Upper lobe of left lung (tissue), 6 donors: ENCODE results near the gene ADK. TPM values are rescaled to one million over a fixed set of nuclear protein-coding genes. Genes with fewer than 3 reads are reported as not detected.

ENCODE experiments used
- ATAC-seq, 2 donors: fragments of 200-7000 bp; cut with Tn5 transposase; one replicate each; pipeline ENCODE4 v1.9.1; 2022; ENCODE audit warnings: mild to moderate bottlenecking in 2 of 2, moderate library complexity in 2 of 2; ENCODE audit not compliant: low FRiP score in 2 of 2
- DNase-seq, 2 donors: peaks; one replicate each; pipeline ENCODE4 v3.0.0-alpha.2; 2019 to 2020
- H3K27ac ChIP-seq, 4 donors: fragments of 200-600 bp; sonication (generic); one replicate each; pipeline ENCODE4 v1.5.1; 2016 to 2019
- H3K27me3 ChIP-seq, 4 donors: fragments of 200-600 bp; sonication (generic); one replicate each; pipeline ENCODE4 v1.5.1; 2017 to 2019
- H3K36me3 ChIP-seq, 4 donors: fragments of 200-600 bp; sonication (generic); one replicate each; pipeline ENCODE4 v1.5.1; 2016 to 2019
- H3K4me1 ChIP-seq, 4 donors: fragments of 200-600 bp; sonication (generic); one replicate each; pipeline ENCODE4 v1.5.1; 2018 to 2019
- H3K4me3 ChIP-seq, 4 donors: fragments of 200-600 bp; sonication (generic); one replicate each; pipeline ENCODE4 v1.5.1; 2017 to 2019; ENCODE audit warnings: mild to moderate bottlenecking in 2 of 4, moderate library complexity in 1 of 4
- H3K9me3 ChIP-seq, 4 donors: fragments of 200-600 bp; sonication (generic); one replicate each; pipeline ENCODE4 v1.5.1; 2018 to 2019
- EP300 ChIP-seq, 4 donors: sonication (generic); formaldehyde crosslinking; IDR thresholded peaks; one replicate each; pipeline ENCODE4 v1.5.1; 2017; ENCODE audit warnings: antibody characterized with exemption in 4 of 4, control low read depth in 2 of 4
- POLR2A ChIP-seq, 4 donors: fragments of 450-650 bp; IDR thresholded peaks; one replicate each; pipeline ENCODE4 v1.5.1; 2016 to 2017; ENCODE audit warnings: antibody characterized with exemption in 4 of 4, mild to moderate bottlenecking in 2 of 4
- POLR2AphosphoS5 ChIP-seq, 2 donors: sonication (generic); formaldehyde crosslinking; IDR thresholded peaks; one replicate each; pipeline ENCODE4 v1.5.1; 2017; ENCODE audit warnings: antibody characterized with exemption in 2 of 2
- WGBS, 2 donors: methylation state at CpG; one replicate each; pipeline ENCODE4 v1.1.5; 2017 to 2018; 5-methylcytosine and 5-hydroxymethylcytosine counted together
- total RNA-seq, 6 donors: library from RNA; depleted of rRNA in 4 of 6; stranded (reverse); fragments of >200 nt in 4 of 6; gene quantifications; one replicate each; pipeline versions ENCODE4 v1.1.0 to v1.2.1, GENCODE V29; 2016 to 2021
- TF ChIP-seq, protein P1 (sequence below), 6 experiments: fragments of 450-650 bp in 4 of 6; fragments of 200-600 bp in 2 of 6; sonication (generic) in 2 of 6; IDR thresholded peaks; one replicate each; pipeline ENCODE4 v1.5.1; 2016 to 2019; ENCODE audit warnings: antibody characterized with exemption in 6 of 6
- donor health status: DM: no; HTN: no; CAD: no; lungs with moderate emphysema.
- donor health status: DM: no; HTN: yes; CAD: no; lungs with severe emphysema.

Gene ADK
- total RNA-seq, 6 donors from 2014 or later = 27.9 to 123 (median 48.1) TPM

DNA sequence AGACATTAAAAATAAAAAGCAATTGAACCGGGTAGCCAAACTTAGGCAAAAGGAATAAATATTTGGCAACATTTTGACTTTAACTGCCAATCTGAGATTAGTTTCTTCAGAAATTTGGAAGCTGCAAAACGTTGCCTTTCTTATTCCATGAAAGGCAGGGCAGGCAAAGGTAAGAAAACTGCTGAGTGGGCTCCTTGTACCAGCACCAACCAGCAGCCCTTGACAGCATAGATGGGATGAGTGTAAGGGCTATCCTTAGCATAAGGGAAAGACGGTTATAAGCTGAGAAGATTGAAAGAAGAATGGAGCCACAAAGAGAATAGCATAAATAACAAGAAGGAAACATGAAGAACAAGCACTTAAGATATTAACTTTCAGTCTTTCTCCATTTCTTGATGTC is 29.0 kb upstream of the ADK start:
- peak overlapping the region in 1 of 4 donors; percentile 28 for H3K27ac ChIP-seq
- peaks cover 41 to 99% (median 74%) of the 10 kb centered on the region in 4 donors for H3K36me3 ChIP-seq
- DNase-seq (no peak), ATAC-seq (no peak)
- H3K4me1 ChIP-seq = no peaks in the 10 kb centered on the region
- H3K27me3 ChIP-seq = no peaks in the 10 kb centered on the region
- WGBS, 2 donors = 56 to 78% methylated on average over 3 of the region's 3 CpGs
- TF ChIP-seq POLR2A (IDR thresholded peaks at IDR 0.05) (no peak), EP300 (IDR thresholded peaks at IDR 0.05) (no peak), POLR2AphosphoS5 (IDR thresholded peaks at IDR 0.05) (no peak)
- TF ChIP-seq, protein P1, sequence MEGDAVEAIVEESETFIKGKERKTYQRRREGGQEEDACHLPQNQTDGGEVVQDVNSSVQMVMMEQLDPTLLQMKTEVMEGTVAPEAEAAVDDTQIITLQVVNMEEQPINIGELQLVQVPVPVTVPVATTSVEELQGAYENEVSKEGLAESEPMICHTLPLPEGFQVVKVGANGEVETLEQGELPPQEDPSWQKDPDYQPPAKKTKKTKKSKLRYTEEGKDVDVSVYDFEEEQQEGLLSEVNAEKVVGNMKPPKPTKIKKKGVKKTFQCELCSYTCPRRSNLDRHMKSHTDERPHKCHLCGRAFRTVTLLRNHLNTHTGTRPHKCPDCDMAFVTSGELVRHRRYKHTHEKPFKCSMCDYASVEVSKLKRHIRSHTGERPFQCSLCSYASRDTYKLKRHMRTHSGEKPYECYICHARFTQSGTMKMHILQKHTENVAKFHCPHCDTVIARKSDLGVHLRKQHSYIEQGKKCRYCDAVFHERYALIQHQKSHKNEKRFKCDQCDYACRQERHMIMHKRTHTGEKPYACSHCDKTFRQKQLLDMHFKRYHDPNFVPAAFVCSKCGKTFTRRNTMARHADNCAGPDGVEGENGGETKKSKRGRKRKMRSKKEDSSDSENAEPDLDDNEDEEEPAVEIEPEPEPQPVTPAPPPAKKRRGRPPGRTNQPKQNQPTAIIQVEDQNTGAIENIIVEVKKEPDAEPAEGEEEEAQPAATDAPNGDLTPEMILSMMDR (IDR thresholded peaks at IDR 0.05) = no peak
- H3K4me3 ChIP-seq = no peak overlapping the region
- no peaks in the 10 kb centered on the region for H3K9me3 ChIP-seq

DNA sequence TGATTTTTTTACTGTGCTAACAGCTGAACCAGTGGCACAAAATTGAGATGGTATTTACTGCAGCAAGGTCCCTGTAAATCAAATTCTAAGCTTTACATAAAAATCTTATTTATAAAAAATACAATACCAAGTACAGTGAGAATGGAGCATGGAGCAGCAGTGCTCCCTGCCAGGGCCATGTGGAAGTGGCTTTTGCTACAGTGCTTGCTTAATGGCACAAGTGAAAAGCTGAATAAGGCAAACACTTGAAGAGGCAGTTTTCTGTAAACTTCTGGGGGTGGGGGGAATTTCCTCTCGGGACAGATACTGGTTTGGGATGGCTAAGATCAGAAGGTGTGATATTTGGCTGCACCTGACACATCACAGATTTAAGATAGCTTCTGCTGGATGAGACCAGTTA is 27.9 kb upstream of the ADK start:
- Histone ChIP-seq H3K4me1 (no peaks in the 10 kb centered on the region), H3K9me3 (no peaks in the 10 kb centered on the region), H3K4me3 (no peak overlapping the region), H3K27ac (no peak overlapping the region), H3K36me3 (peaks cover 32 to 99% (median 69%) of the 10 kb centered on the region in 4 donors), H3K27me3 (no peaks in the 10 kb centered on the region)
- TF ChIP-seq POLR2A (IDR thresholded peaks at IDR 0.05) (no peak), POLR2AphosphoS5 (IDR thresholded peaks at IDR 0.05) (no peak), EP300 (IDR thresholded peaks at IDR 0.05) (no peak)
- TF ChIP-seq, protein P1 (IDR thresholded peaks at IDR 0.05) = no peak
- no peak for DNase-seq
- ATAC-seq = no peak
- 26 to 33% methylated on average over 1 of the region's 1 CpG for WGBS, 2 donors

DNA sequence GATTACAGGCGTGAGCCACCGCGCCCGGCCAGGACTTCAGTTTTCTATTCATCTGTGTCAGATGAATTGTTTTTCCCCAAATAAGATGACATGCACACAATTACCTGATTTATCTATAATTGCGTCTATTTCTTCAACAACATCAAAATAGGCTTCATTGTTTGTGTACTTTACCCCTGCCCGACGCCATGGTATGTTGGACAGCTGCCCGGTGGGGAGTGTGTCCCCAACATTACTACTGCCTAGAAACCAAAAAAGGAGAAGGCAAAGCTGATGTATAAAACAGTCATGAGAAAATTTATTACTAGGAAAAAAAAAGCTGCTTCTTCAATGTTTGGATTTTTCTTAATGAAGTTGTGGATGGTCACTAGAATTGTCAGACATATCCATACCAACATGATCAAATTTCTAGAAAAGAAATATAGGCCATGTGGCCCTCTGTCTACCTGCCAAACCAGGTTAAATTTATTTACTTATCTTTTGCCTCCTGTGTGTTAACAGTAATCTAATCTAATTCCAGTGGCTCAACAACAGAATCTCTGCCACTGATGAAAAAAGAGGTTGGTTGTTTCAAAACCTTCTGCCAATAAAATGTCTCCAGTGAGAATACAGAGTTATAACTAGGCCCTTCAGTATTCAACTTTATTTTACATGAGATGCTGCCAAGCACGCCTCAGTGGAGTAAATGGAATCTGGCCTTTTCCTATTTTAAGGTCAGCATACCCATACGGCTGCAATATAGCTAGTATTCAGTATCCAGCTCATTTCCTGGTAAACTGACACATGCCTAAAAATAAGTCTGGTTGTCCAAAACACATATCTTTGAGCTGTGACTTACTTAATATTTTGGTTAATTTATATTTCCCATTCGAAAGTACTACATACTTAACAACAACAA is 16.8 kb upstream of the ADK start:
- Histone ChIP-seq H3K9me3 (no peaks in the 10 kb centered on the region), H3K27me3 (no peaks in the 10 kb centered on the region), H3K36me3 (peaks cover 23 to 90% (median 57%) of the 10 kb centered on the region in 4 donors), H3K27ac (no peak overlapping the region), H3K4me3 (no peak overlapping the region), H3K4me1 (no peaks in the 10 kb centered on the region)
- ATAC-seq = no peak
- 87 to 89% methylated on average over 11 of the region's 11 CpGs for WGBS, 2 donors
- TF ChIP-seq, protein P1 (IDR thresholded peaks at IDR 0.05) = no peak
- TF ChIP-seq POLR2AphosphoS5 (IDR thresholded peaks at IDR 0.05) = no peak
- TF ChIP-seq EP300 (IDR thresholded peaks at IDR 0.05) = no peak
- TF ChIP-seq POLR2A (IDR thresholded peaks at IDR 0.05) = no peak
- no peak for DNase-seq

DNA sequence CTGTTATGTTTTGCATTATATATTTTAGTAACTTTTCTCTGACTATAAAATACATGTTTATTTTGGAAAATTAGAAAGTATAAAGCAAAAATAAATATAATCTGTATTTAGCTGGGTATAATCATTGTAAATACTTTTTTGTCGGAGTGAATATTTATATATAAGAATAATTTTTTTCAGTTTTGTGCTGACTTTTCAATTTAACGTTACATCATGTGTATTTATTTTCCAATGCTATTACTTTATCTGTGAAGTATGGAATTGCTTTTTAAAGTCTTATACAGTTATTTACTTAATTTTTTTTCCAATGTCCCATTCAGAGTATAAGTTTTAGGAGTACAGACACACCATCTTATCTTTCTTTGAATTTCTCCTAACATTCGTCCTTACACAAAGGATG is 15.6 kb upstream of the ADK start:
- no peak for DNase-seq
- H3K27ac ChIP-seq = no peak overlapping the region
- no peak for ATAC-seq
- H3K4me3 ChIP-seq = no peak overlapping the region
- TF ChIP-seq EP300 (IDR thresholded peaks at IDR 0.05) (no peak), POLR2AphosphoS5 (IDR thresholded peaks at IDR 0.05) (no peak), POLR2A (IDR thresholded peaks at IDR 0.05) (no peak)
- TF ChIP-seq, protein P1 (IDR thresholded peaks at IDR 0.05) = no peak
- H3K27me3 ChIP-seq = no peaks in the 10 kb centered on the region
- 90 to 93% methylated on average over 3 of the region's 3 CpGs for WGBS, 2 donors
- H3K36me3 ChIP-seq = peaks cover 18 to 78% (median 49%) of the 10 kb centered on the region in 4 donors
- H3K9me3 ChIP-seq = no peaks in the 10 kb centered on the region
- no peaks in the 10 kb centered on the region for H3K4me1 ChIP-seq
